GM18870 (cell line): Measurements from ENCODE around the gene TMEM125.

Source experiments
- ATAC-seq: cut with Tn5 transposase; IDR thresholded peaks from one replicate; pipeline ENCODE4 v1.9.1; 2021; ENCODE audit warnings: moderate library complexity; ENCODE audit not compliant: unreplicated experiment

The TMEM125 gene

DNA sequence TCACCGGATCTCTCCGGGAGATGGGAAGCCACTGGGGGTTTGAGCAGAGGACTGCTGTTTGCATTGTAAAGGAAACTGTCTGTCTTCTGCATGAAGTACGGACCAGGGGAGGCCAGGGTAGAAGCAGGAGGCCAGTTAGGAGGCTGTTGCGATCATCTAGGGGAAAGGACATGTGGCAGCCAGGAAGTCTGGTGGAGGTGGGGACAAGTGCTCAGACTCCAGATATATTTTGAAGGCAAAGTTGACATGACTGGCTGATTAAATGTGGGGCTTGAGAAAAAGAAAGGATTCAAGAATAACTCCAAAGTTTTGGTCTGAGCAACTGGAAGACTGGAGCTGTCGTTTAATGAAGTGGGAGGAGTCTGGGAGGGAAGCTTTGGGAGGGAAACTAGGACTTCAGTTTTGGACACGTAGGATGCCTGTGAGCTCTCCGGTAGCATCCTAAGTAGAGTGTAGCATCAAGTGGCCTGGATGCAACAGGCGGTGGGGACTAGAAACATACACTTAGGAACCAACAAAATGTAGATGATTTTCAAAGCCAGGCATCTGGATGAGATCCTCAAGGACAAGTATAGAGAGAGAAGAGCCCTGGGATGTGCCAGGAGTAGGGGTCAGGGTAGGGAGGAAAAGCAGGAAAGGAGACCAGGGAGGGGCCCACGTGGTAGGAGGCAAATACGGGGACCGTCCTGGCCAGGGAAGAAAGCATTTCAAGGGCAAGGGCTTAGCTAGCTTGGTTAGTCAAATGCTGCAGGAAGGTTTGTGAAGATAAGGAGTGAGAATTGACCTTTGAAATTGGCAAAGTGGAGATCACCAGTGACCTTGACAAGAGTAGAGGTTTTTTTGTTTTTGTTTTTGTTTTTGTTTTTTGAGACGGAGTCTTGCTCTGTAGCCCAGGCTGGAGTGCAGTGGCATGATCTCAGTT is 19.3 kb downstream of the TMEM125 start:
- ATAC-seq, result no peak

DNA sequence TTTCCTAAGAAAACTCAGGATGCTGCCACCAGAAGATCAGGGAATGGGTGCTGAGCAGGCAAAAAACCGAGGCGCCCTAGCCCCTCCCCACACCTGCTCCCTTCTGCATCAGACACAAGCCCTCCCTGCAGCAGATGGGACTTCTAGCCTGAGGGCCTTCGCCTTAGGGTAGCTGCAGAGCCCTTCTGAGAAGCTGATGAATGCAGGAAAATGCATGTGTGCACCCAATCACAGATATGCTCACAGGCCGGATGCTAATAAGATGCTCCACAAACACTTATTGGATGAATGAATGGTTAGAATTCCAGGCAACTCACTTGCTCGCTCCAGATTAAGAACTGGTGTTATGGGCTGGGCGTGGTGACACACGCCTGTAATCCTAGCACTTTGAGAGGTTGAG is 22.4 kb downstream of the TMEM125 start:
- no peak for ATAC-seq

DNA sequence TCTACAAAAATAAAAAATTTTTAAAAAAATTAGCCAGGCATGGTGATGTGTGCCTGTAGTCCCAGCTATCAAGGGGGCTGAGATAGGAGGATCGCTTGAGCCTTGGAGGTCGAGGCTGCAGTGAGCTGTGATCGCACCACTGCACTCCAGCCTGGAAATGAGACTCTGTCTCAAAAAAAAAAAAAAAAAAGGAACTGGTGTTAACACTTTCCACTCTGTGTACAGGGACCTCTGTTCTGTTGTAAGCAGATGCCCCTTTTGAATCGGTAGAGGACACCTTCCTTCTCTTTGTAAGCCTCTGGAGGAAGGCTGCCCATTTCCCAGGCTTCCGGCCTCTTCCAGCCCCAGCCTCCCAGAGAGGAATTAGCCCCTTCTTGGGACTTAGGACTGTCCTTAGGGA is 22.9 kb downstream of the TMEM125 start:
- no peak for ATAC-seq

DNA sequence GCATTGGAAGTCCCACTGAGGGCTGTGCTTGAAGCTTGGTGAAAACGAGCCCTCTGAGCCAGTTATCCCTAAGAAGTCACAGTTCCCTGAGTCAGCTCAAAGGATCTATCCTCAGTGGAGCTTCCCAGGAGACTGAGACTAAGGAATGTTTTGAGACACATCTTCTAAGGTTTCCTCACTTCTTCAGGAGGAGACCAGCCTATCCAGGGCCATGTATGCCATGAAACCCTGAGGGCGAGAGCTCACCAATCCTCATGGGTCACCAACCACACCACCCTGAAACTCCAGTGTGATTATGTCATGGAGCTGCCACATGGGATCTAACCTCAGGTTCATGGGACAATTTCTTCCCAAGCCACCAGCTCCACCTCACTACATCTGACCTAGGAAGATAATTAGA is 23.4 kb downstream of the TMEM125 start:
- ATAC-seq, result no peak

DNA sequence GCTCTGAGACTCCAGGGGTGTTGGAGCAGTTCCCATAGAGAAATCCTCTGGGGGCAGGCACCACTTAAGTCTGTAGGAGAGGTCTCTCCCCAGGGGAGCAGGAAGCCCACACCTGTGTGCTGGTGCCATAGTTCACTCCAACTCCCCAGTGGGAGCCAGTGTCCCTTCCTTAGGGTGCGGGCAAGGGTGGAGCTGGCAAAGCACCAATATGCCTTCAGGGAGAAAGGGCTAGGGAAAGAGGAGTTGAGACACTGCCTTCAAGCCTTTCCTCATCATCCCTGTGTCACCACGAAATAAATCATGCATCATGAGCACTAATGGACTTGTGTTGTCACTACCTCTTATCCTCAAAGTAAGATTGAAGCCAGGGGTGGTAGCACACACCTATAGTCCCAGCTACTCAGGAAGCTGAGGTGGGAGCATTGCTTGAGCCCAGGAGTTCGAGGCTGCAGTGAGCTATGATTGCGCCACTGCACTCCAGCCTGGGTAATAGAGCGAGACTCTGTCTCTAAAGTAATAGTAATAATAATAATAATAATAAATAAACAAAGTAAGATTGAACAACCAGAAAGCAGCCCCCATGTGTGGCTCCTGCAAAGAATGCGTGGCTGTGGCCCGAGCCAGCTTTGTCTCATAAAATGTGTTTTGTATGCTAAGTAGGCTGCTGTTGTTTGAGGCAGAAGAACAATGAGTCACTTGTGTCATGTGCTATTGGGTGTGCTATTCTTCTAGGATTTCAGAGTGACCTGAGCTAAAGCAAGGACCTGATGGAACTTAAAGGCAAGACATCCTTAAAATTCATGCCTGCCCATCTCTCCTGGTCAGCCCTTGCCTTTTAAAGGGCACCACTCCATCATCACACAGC is 24.3 kb downstream of the TMEM125 start:
- no peak for ATAC-seq

DNA sequence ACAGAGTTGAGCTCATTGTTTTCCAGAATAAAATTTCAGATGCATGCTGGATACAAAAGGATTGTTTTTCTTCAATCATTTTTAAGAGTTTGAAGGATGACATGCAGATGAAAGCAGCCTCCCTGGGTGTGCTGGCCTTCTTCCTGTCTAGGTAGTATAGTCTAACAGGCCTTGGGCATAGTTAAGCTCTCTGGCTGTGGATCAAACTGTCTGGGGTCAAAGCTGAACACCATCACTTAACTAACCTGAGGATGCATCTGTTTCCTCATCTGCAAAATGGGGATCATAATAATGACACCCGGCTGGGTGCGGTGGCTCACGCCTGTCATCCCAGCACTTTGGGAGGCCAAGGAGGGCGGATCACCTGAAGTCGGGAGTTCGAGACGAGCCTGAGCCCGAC is 25.0 kb downstream of the TMEM125 start:
- ATAC-seq, result no peak

DNA sequence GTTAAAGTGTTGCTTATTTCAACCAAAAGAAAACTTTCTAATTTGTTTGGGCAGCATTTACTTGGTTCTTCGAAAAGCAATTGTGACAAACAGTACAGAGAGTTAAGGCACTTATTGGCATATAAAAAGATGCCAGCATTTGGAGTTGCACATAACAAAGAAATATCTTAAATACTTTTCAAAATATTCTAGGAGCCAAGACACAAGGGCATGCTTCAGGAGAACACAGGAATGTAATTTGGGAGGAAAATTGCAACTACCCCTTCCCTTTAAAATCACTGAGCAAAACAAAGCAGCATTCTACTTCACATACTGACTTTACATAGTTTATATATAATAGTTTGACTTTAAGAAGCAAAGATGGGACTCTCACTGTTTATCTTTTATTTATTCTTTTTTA is 26.4 kb downstream of the TMEM125 start:
- no peak for ATAC-seq

DNA sequence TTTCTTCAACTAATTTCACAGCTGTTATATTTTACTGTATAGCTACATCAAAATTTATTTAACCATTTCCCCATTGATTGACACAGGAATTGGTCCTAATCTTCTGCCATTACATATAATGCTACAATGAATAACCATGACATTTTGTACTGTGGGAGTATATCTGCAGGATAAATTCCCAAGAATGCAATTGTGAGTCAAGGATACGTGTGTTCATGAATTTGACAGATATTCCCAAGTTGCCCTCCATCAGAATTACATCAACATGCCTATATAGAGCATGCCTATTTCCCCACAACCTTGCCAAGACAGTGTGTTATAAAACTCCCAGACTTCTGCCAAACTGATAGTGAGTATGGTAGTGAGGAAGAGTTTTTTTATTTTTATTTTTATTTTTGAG is 28.3 kb downstream of the TMEM125 start:
- no peak for ATAC-seq

DNA sequence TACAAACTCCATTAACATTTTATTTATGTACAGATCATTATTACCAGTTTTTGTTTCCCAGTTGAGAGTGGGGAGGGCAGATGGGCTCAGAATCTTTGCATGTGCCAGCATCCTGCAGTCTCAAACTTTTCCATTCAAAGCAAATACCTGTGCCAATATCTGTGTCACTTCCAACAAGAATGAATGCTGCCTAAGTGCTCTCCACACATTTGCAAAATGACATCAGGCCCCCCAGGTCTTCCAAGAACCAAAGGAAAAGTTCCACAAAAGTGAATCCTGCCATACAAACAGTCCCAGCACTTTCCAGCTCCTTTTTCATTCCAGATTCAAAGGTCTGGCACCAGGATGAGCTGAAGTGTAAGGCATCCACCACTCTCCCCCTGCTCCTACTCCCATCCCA is 29.3 kb downstream of the TMEM125 start:
- ATAC-seq, result no peak

DNA sequence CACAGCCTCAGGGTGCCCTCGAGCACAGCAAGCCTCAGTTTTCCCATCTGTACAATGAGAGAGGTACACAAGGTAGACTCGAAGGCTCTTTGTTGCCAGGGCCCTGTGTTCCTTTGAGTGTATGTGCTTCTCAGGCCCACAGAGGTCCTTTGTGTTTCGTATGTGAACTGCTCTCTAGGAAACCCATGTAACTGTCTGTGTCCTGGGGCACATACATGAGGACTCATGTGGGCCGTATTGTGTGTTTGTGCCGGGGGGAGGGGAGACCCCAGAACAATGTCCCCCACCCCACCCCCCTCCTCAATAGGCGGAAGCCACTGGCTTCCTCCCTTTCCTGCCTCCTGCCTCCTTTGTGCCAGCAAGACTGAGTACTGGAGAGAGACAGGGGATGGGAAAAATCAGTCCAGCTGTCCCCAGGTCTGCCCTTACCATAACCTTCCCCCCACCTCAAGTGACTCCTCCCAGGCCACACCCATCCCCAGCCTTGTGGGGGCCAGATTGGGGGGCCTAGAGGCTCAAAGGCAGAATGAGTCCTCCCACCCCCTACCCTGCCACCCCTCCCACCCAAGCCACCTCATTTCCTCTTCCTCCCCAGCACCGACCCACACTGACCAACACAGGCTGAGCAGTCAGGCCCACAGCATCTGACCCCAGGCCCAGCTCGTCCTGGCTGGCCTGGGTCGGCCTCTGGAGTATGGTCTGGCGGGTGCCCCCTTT is 30.8 kb downstream of the TMEM125 start, which contains the start of gene TIE1:
TSS of gene TIE1 (plus strand) at position 605 of the 717 bp plus-strand sequence. CDS start at position 695, 90 bp downstream.
- no peak for ATAC-seq

DNA sequence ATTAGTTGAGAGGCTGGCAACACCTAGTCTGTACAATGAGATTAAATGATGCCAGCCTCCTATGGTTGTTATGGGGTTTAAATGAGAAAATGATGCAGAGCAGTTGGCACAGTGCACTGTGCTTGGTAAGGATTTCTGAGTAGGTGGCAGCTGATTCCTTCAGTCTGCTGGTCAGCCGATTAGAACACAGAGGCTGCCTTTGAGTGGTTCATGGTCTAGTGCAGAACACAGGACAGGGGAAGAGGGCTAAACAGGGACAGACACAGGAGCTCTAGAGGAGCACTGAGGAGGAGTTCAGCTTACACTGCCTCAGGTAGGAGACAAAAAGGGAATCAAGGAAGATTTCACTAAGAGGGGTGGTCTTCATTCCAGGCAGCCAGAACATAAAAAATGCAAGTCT is 32.4 kb downstream of the TMEM125 start:
- no peak for ATAC-seq

DNA sequence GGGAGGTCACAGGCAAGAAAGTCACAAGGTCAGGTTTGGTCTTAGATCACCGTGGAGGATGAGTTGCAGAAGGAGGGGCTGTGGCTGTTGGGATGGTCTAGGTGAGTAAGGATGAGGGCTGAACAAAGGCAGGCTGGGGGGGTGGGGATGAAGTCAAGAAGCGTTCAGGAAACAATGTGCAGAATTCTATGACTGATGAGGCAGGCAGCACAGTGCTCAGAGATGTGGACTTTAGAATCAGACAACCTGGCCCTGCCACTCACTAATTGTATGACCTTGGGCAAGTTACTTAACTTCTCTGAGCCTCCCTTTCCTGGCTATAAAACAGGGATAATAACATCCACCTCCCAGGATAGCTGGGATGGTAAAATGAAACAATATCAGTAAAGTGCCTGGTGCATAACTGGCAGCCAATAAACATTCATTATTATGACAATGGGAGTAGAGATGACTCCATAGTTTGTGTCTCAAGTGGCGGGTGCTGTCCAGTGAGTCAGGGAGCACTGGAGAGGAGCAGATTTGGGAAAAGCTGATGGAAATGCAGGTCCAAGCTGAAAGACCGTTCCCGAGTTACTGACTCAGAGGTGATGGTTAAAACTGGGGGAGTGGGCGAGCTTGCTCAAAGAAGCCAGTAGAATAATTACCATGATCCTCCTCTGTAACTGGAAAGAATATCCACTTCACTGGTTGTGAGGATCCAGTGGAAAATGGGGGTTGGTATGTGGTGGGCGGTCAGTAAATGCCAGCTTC is 33.1 kb downstream of the TMEM125 start:
- ATAC-seq, result no peak

DNA sequence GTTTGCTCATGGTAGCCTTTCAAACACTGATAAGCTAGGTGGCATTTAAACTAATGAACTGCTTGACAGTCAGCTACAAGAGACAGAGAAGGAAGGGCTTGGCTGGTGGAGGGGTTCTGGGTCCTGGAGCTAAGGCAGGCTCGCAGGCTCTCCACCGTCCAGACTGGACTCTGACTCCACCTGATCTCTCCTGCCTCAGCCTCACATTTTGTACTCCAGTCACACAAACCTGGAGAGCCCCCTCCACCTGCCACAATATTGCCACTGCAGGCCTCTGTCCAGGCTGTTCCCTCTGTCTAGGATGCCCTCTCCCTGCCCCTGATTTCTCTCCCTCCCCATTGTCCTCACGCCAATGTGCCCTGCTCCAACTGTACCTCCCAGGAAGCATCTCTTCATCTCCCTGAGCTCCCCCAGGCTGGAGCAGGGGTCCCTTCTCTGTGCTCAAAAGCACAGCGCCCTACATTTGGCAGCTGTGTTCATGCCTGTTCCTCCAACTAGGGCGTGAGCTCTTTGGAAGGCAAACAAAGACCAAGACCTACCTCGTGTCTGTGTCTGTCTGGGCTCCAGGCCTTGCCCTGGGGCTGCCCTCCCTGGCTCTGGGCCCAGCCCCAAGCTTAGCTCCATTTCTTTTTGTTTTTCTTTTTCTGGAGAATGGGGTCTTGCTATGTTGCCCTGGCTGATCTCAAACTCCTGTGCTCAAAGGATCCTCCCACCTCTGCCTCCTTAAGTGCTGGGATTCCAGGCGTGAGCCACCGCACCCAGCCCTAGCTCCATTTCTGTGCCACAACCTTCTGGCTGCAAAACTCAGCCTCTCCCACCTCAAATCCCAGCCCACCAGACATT is 33.9 kb downstream of the TMEM125 start:
- no peak for ATAC-seq

DNA sequence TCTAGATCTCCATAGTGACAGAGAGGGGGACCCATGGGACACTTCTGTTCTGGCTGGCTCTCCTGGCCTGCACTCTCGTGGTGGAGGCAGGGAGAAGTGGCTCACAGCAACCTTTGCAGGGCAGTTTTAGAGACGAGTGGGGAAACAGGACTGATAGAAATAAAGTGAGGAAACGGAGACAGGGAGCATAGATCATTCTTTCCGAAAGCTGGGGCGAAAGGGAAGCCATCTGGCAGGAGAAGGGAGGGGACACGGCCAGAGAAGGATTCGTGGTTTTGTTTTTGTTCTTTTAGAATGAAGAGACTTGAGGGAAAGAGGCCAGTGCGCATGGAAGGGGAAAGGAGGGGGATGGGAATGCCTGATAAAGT is 34.5 kb downstream of the TMEM125 start:
- no peak for ATAC-seq

DNA sequence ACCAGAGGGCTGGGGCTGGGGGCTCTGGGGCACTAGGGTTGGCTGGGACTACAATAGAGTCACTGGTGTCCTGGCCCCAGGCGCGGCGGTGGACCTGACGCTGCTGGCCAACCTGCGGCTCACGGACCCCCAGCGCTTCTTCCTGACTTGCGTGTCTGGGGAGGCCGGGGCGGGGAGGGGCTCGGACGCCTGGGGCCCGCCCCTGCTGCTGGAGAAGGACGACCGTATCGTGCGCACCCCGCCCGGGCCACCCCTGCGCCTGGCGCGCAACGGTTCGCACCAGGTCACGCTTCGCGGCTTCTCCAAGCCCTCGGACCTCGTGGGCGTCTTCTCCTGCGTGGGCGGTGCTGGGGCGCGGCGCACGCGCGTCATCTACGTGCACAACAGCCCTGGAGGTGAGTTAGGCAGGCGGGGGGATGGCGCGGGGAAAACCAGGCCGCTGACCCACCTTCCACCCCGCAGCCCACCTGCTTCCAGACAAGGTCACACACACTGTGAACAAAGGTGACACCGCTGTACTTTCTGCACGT is 35.1 kb downstream of the TMEM125 start:
- no peak for ATAC-seq

DNA sequence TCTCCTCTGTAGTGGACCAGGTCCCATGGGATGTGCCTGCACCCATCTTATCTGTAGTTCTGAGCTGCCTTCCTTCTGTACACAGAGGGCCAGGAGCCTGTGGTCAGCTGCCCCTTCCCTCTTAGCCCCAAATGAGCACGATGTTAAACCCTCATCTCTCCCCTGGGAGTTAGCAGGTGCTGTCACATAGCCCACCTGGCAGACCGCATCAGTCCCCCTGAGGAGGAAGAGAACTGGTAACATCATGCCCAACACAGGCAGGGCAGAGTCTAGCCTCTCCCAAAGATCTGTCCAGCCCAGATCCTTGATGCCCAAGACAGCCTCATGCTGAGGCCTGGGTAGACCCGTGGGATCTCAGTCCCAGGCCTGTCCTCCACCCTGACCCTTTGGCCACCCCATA is 35.7 kb downstream of the TMEM125 start:
- no peak for ATAC-seq

DNA sequence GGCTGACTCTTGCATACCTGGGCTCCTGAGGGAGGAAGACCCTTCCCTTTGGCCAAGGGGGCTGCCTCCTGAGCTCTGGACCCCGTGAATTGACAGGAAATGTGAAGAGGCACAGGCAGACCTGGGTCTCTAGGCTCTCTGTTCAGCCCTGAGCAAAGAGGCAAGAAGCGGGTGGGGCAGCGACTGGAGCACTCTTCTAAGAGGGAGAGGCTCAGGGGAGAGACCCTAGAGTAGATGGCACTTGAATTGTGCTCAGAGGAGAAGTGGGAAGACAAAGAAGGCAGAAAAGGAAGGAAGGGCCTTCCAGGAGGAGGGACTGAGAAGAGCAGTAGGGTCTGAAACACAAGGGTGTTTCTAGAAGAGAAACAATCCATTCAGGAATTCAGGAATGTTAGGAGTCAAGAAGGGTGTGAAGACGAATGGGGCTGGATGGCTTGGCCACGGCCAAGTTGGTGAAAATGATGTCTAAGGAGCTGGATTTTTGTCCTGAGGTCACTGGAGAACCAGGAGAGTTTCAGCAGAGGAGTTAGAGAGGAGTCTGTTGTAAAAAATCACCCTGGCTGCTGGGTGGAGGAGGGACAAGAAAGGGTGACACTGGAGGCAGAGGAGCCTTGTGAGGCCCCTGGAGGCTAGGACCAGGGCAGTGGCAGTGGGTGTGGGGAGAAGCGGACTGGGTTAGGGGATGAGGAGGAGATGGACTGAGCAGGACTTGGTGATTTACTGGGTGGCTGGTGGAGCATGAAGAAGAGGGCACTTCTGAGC is 36.3 kb downstream of the TMEM125 start:
- no peak for ATAC-seq

DNA sequence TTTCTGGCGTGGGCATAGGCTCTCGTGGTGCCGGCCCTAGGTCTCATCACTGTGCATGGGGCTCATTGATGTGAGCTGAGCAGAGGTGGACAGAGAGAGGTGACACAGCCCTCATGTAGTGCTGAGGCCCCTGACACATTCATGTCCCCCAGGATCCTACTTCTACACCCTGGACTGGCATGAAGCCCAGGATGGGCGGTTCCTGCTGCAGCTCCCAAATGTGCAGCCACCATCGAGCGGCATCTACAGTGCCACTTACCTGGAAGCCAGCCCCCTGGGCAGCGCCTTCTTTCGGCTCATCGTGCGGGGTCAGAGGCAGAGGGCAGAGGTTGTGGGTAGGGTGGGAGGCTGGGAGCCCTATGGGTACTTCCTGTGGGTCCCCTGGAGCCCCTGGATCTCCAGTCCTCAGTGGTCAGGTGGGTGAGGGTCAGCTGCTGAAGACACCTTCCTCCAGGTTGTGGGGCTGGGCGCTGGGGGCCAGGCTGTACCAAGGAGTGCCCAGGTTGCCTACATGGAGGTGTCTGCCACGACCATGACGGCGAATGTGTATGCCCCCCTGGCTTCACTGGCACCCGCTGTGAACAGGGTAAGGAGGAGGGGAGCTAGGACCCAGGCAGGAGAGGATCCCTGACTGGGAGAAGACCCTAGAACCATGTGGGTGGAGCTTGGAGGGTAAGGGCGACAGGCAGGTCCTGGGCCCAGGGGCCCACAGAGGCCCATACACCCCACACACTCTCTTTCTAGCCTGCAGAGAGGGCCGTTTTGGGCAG is 37.1 kb downstream of the TMEM125 start:
- no peak for ATAC-seq
